Endothelial cell of umbilical vein (primary cell): ENCODE results near the gene PMVK. TPM values are rescaled to one million over a fixed set of nuclear protein-coding genes. Genes with fewer than 3 reads are reported as not detected.

Experiments
- BruUV-seq: library from RNA; stranded (reverse); fragments of 400-500 nt; replicated peaks from 2 replicates; lab custom pipeline; 2021; lab: Mats Ljungman, UMichigan
- CTCF ChIA-PET: fragments of 300-600, 350-600 bp; sonication (Branson Sonifier 250); formaldehyde crosslinking; loops from one replicate; lab custom pipeline; 2021; ENCODE audit warnings: antibody characterized with exemption, inconsistent platforms; lab: Charles Lee
- POLR2A ChIA-PET: fragments of 300-600, 350-600 bp; sonication (Branson Sonifier 250); formaldehyde crosslinking; loops from one replicate; lab custom pipeline; 2021; ENCODE audit warnings: antibody characterized with exemption, inconsistent platforms; lab: Charles Lee
- DNase-seq: peaks from one replicate; pipeline ENCODE4 v3.0.0-alpha.2; 2011; ENCODE audit warnings: low read depth, low spot score
- FAIRE-seq: peaks from 2 replicates; lab custom pipeline; 2011; peaks lifted over from hg19 to GRCh38; lab: Jason Lieb, UNC
- H2AFZ ChIP-seq: 2 replicates; pipeline ENCODE4 v1.6.0; 2012; ENCODE audit warnings: low read depth, low read length, control low read depth, inconsistent platforms
- H3K27ac ChIP-seq: 2 replicates; pipeline ENCODE4 v1.5.1; 2011; ENCODE audit warnings: low read depth, mild to moderate bottlenecking, control low read depth, low read length, moderate library complexity; ENCODE audit not compliant: insufficient read depth
- H3K27me3 ChIP-seq, 2 experiments: 2 replicates each; pipeline versions ENCODE4 v1.6.0 to v1.6.1; 2011; ENCODE audit warnings: low read length in 2 of 2, mixed read lengths in 1 of 2; ENCODE audit not compliant: control insufficient read depth in 2 of 2, insufficient read depth in 2 of 2
- H3K36me3 ChIP-seq, 2 experiments: 2 replicates in 1 of 2; 3 replicates in 1 of 2; pipeline ENCODE4 v1.5.1; 2011; ENCODE audit warnings: low read length in 2 of 2, mild to moderate bottlenecking in 1 of 2, moderate library complexity in 1 of 2; ENCODE audit not compliant: control insufficient read depth in 2 of 2, insufficient read depth in 2 of 2; ENCODE audit errors: extremely low read depth in 1 of 2
- H3K4me1 ChIP-seq: 3 replicates; pipeline ENCODE4 v1.5.1; 2011; ENCODE audit warnings: mild to moderate bottlenecking, low read length; ENCODE audit not compliant: control insufficient read depth, insufficient read depth; ENCODE audit errors: extremely low read depth
- H3K4me2 ChIP-seq: 2 replicates; pipeline ENCODE4 v1.6.1; 2011; ENCODE audit warnings: low read length, control low read depth, mixed read lengths; ENCODE audit not compliant: insufficient read depth
- H3K4me3 ChIP-seq, 3 experiments: fragments of 200-600 bp in 1 of 3; sonication (generic), shearing (Covaris generic) in 1 of 3; replicated peaks in 1 of 3; 2 replicates each; pipeline ENCODE4 v1.5.1; 2011 to 2016; ENCODE audit warnings: control low read depth in 3 of 3, low read length in 3 of 3, mild to moderate bottlenecking in 2 of 3, inconsistent platforms in 1 of 3, low read depth in 1 of 3, moderate library complexity in 1 of 3; ENCODE audit not compliant: insufficient read depth in 1 of 3
- H3K79me2 ChIP-seq: 2 replicates; pipeline ENCODE4 v1.6.0; 2012; ENCODE audit warnings: low read length, inconsistent platforms; ENCODE audit not compliant: control insufficient read depth, insufficient read depth
- H3K9ac ChIP-seq: replicated peaks from 2 replicates; pipeline ENCODE3; 2011; ENCODE audit warnings: low read length, control low read depth; ENCODE audit not compliant: insufficient read depth; ENCODE audit errors: extremely low read depth
- H3K9me1 ChIP-seq: replicated peaks from 3 replicates; pipeline ENCODE4 v1.6.0; 2011; ENCODE audit warnings: mild to moderate bottlenecking, low read length; ENCODE audit not compliant: control insufficient read depth, insufficient read depth; ENCODE audit errors: extremely low read depth
- H3K9me3 ChIP-seq: replicated peaks from 2 replicates; pipeline ENCODE4 v1.5.1; 2012; ENCODE audit warnings: low read length, inconsistent platforms; ENCODE audit not compliant: control insufficient read depth, insufficient read depth
- H4K20me1 ChIP-seq: replicated peaks from 2 replicates; pipeline ENCODE3; 2011; ENCODE audit warnings: mild to moderate bottlenecking, low read length; ENCODE audit not compliant: control insufficient read depth, insufficient read depth; ENCODE audit errors: extremely low read depth
- EZH2 ChIP-seq: IDR thresholded peaks from 2 replicates; pipeline ENCODE4 v1.6.1; 2012; ENCODE audit warnings: borderline replicate concordance, low read depth, mild to moderate bottlenecking, moderate library complexity, low read length, inconsistent platforms; ENCODE audit not compliant: severe bottlenecking
- FOS ChIP-seq: IDR thresholded peaks from 2 replicates; pipeline ENCODE4 v1.6.1; 2011; ENCODE audit warnings: mild to moderate bottlenecking, low read length, moderate library complexity, borderline replicate concordance; ENCODE audit not compliant: insufficient read depth
- GATA2 ChIP-seq: IDR thresholded peaks from 2 replicates; pipeline ENCODE4 v1.7.0; 2011; ENCODE audit warnings: low read depth, mild to moderate bottlenecking, moderate library complexity, mixed read lengths, low read length; ENCODE audit not compliant: insufficient read length, insufficient read depth
- JUN ChIP-seq: IDR thresholded peaks from 2 replicates; pipeline ENCODE4 v1.6.1; 2011; ENCODE audit warnings: borderline replicate concordance, low read depth; ENCODE audit not compliant: insufficient read length, insufficient read depth
- MYC ChIP-seq: IDR thresholded peaks from one replicate; pipeline ENCODE4 v1.6.1; 2011; ENCODE audit warnings: mild to moderate bottlenecking, low read depth, low read length
- POLR2A ChIP-seq: IDR thresholded peaks from 2 replicates; pipeline ENCODE4 v1.6.1; 2012; ENCODE audit warnings: low read depth, mild to moderate bottlenecking, control low read depth, low read length
- POLR2AphosphoS5 ChIP-seq: IDR thresholded peaks from 2 replicates; pipeline ENCODE4 v1.6.1; 2012; ENCODE audit warnings: low read depth, mild to moderate bottlenecking, control low read depth, low read length, moderate library complexity; ENCODE audit not compliant: insufficient read depth
- dilution Hi-C: fragments of 300-500 bp; cut with MboI; formaldehyde crosslinking; loops from one replicate; pipeline ENCODE4 v1.15.0; 2019; ENCODE audit warnings: low sequenced_read_pairs; ENCODE audit not compliant: extremely low pct_ligation_motif_present
- intact Hi-C: fragments of 100-400 bp; cut with micrococcal nuclease; formaldehyde crosslinking; loops from one replicate; pipeline ENCODE4 v1.10.0; 2022
- polyA plus RNA-seq, 4 experiments: library from polyadenylated mRNA; depleted of rRNA in 3 of 4; stranded (reverse) in 3 of 4; unstranded in 1 of 4; fragments of >200 nt; gene quantifications; 2 replicates each; pipeline versions ENCODE4 v1.2.1 to v1.2.3, GENCODE V29; 2011 to 2012; ENCODE audit warnings: missing spikeins in 1 of 4
- total RNA-seq: library from RNA; stranded (reverse); gene quantifications from 2 replicates; pipeline ENCODE4 v1.2.3, GENCODE V29; 2021
- TF ChIP-seq, protein P1 (sequence below): IDR thresholded peaks from 2 replicates; pipeline ENCODE4 v1.6.1; 2011; ENCODE audit not compliant: insufficient read depth, insufficient read length
- TF ChIP-seq, protein P2 (sequence below), 2 donors: IDR thresholded peaks; 1 replicate in 1 of 2; 2 replicates in 1 of 2; pipeline ENCODE4 v1.5.1; 2011; ENCODE audit warnings: low read length in 2 of 2, mild to moderate bottlenecking in 2 of 2, moderate library complexity in 2 of 2, control low read depth in 1 of 2, inconsistent platforms in 1 of 2, low read depth in 1 of 2; ENCODE audit not compliant: insufficient read depth in 1 of 2; ENCODE audit errors: extremely low read depth in 1 of 2

The PMVK gene
- total and polyA plus RNA-seq, 2 donors (not counting 3 experiments of a cell fraction or from before 2014, with no cell fraction given): 22.6 to 32.7 TPM

DNA sequence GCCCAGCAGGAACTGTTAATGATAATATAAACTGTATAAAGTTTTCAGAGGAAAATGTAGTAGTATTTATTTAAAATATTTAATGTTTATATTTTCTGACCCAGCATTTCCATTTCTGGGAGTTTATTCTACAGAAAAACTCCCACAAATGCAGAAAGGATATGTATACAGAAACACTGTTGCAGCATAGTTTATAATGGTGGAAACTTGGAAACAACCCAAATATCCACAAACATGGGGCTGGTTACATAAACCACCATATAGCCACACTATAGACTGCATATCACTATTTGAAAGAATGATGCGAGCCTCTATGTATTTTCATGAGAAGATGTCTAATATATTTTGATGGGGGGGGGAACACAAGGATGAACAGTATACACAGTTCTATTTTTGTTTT lies 34.9 kb downstream of the PMVK start:
- no peaks in the 10 kb centered on the region for H3K36me3 ChIP-seq
- H3K27me3 ChIP-seq: peaks cover 0 to 5% of the 10 kb centered on the region in 2 experiments
- H3K4me3 ChIP-seq: no peak overlapping the region
- no peaks in the 10 kb centered on the region for H3K9me1 ChIP-seq
- no TSS peak for BruUV-seq
- H3K9ac ChIP-seq: no peak overlapping the region
- POLR2A ChIA-PET: interaction anchor here (0.6 kb wide), 1 partner anchor 20 kb away, joined by 3 read pairs; no protein-coding TSS in a partner anchor
- no peaks in the 10 kb centered on the region for H3K79me2 ChIP-seq
- no peaks in the 10 kb centered on the region for H3K4me1 ChIP-seq
- TF ChIP-seq POLR2AphosphoS5 (no peak), POLR2A (no peak), MYC (no peak), FOS (no peak), JUN (no peak), GATA2 (no peak), EZH2 (no peak)
- TF ChIP-seq, protein P1, sequence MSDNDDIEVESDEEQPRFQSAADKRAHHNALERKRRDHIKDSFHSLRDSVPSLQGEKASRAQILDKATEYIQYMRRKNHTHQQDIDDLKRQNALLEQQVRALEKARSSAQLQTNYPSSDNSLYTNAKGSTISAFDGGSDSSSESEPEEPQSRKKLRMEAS: no peak
- TF ChIP-seq, protein P2, sequence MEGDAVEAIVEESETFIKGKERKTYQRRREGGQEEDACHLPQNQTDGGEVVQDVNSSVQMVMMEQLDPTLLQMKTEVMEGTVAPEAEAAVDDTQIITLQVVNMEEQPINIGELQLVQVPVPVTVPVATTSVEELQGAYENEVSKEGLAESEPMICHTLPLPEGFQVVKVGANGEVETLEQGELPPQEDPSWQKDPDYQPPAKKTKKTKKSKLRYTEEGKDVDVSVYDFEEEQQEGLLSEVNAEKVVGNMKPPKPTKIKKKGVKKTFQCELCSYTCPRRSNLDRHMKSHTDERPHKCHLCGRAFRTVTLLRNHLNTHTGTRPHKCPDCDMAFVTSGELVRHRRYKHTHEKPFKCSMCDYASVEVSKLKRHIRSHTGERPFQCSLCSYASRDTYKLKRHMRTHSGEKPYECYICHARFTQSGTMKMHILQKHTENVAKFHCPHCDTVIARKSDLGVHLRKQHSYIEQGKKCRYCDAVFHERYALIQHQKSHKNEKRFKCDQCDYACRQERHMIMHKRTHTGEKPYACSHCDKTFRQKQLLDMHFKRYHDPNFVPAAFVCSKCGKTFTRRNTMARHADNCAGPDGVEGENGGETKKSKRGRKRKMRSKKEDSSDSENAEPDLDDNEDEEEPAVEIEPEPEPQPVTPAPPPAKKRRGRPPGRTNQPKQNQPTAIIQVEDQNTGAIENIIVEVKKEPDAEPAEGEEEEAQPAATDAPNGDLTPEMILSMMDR (IDR thresholded peaks at IDR 0.05; ENCODE audit: extremely low read depth in 1 of 2, insufficient read depth in 1 of 2, low read depth in 1 of 2, low read length in 2 of 2): no peak
- DNase-seq (no peak), FAIRE-seq (no peak)
- H2AFZ ChIP-seq: no peak overlapping the region
- no peak overlapping the region for H3K4me2 ChIP-seq
- intact Hi-C loops (no loop called here), dilution Hi-C loops (no loop called here)
- CTCF ChIA-PET: no interaction called here
- no peaks in the 10 kb centered on the region for H3K9me3 ChIP-seq
- no peaks in the 10 kb centered on the region for H4K20me1 ChIP-seq
- H3K27ac ChIP-seq: no peak overlapping the region
